Testis (tissue), 2 donors: Measurements from ENCODE around the gene SLMAP.

Experiments
- POLR2A ChIP-seq: fragments of 450-650 bp; IDR thresholded peaks from one replicate; pipeline ENCODE4 v1.6.1; 2017; ENCODE audit warnings: antibody characterized with exemption, mild to moderate bottlenecking, moderate library complexity
- TF ChIP-seq, protein P1 (sequence below), 3 experiments: fragments of 450-650 bp in 2 of 3; fragments of 200-600 bp in 1 of 3; sonication (generic) in 1 of 3; IDR thresholded peaks; one replicate each; pipeline ENCODE4 v1.5.1; 2016 to 2019; ENCODE audit warnings: antibody characterized with exemption in 3 of 3, mild to moderate bottlenecking in 2 of 3, moderate library complexity in 1 of 3

- no peak for TF ChIP-seq POLR2A
- TF ChIP-seq, protein P1, sequence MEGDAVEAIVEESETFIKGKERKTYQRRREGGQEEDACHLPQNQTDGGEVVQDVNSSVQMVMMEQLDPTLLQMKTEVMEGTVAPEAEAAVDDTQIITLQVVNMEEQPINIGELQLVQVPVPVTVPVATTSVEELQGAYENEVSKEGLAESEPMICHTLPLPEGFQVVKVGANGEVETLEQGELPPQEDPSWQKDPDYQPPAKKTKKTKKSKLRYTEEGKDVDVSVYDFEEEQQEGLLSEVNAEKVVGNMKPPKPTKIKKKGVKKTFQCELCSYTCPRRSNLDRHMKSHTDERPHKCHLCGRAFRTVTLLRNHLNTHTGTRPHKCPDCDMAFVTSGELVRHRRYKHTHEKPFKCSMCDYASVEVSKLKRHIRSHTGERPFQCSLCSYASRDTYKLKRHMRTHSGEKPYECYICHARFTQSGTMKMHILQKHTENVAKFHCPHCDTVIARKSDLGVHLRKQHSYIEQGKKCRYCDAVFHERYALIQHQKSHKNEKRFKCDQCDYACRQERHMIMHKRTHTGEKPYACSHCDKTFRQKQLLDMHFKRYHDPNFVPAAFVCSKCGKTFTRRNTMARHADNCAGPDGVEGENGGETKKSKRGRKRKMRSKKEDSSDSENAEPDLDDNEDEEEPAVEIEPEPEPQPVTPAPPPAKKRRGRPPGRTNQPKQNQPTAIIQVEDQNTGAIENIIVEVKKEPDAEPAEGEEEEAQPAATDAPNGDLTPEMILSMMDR (IDR thresholded peaks at IDR 0.05) = no peak
Measured at GRCh38 chr3:57966829-57967228, 210.7 kb downstream of the SLMAP start.
